Posterior cingulate gyrus (tissue), 11 donors: ENCODE measurements around the gene DDX59.
"Not testable (repeated sequence)": the region's sequence is repeated elsewhere in the genome, so short reads cannot be mapped to it uniquely, and the experiment has no call there.

Experiments used
- DNase-seq, 10 donors: peaks; one replicate each; pipeline versions ENCODE4 v3.0.0 to v3.0.0-alpha.2; 2020 to 2021; ENCODE audit warnings: mixed read lengths in 3 of 10
- intact Hi-C: fragments of 100-400 bp; cut with DNase I; formaldehyde crosslinking; loops from one replicate; pipeline ENCODE4 v1.15.1; 2023

Gene DDX59

GRCh38 chr1:200634261-200635122 is 35.2 kb downstream of the DDX59 start:
- no peak for DNase-seq
- intact Hi-C loops = no loop called here

DNA sequence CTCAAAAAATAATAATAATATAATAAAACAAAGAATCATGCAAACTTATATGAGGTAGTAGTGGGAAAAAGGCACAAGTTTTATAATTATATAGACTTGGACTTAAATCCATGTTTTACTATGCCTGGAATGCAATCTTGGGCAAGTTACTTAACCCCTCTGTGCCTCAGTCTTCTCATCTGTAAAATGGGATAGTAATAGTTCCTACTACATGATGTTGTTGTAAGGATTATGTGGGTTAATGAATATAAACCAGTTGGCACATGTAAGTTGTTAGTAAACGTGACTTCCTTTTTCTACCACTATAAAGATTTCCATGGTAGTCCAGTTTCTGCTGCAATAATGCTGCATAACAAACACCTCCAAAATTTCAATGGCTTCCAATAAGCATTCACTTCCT is 38.3 kb downstream of the DDX59 start:
- no peak for DNase-seq
- intact Hi-C loops = no loop called here

DNA sequence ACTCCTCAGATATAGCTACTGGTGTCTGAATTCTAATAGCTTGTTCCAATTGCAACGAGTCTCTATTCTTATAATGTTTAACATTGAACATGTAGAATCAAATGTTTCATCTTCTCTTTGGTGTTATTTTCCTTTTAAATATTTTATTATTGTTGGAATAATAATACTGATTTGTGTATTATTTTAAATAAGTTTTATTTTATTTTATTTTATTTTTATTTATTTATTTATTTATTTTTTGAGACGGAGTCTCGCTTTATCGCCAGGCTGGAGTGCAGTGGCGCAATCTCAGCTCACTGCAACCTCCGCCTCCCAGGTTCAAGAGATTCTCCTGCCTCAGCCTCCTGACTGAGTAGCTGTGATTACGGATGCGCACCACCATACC is 39.2 kb downstream of the DDX59 start:
- intact Hi-C loops, DNase-seq: not testable (repeated sequence)

DNA sequence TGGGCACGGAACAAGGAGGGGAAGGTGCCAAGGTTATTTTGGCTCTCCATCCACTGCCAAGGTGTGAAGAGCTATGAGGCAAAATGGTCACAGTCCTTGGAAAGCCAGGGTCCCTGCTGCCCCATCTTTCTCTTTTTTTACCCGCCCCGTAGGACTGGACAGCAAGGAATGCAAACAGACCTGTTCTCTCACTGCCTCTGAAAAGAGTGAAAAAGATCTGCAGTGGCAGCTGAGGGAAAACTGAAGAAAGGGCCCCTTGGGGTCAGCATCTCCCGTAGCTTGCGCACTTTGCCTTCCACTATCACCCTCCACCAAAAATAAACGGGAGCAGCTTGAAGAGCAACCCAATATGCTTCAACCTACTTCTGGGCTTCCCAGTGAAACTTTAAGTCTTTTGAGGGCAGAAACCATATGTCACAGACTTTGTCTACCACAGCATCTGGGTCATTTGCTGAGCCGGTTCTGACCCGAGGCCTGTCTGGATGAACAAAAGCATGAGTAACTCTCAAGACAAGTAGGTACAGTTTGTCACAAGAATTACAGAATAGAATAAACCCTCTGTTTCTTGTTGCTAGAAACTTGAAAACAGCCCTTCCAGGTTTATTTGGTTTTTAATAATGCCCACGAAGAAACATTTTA is 39.7 kb downstream of the DDX59 start:
- intact Hi-C loops = no loop called here

DNA sequence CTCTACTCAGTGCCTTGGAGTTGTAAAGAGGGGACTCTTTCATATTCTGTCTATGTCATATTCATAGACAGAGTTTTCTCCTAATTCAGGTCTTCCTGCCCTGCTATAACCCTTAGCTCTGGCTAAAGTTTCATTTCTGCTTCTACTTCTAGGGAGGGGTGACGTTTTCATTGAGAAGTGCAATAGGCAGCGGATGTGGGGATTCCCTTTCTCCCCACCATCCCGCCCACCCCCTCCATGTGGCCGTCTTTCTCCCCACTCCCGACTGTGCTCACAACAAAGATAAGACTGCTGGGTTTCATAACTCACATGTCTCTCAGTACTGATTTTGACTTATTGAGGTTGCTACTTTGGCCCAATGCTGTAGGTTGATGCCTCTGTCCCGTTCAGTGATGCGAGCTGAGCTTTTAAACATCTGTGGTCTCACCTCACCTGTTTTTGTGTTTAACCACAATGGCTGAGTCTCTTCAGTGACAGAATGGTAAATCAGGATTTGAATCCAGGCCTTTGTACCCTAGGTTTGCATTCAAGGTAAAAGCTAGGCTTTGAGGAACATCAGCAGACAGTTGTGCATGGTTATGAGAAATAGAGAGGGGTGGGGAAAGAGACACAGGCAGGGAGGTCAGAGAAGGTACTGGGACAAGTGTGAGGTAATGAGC is 41.4 kb downstream of the DDX59 start:
- intact Hi-C loops = no loop called here
- no peak for DNase-seq

More for the DNA sequence above, 39.7 kb downstream of the DDX59 start:
- no peak for DNase-seq

DNA sequence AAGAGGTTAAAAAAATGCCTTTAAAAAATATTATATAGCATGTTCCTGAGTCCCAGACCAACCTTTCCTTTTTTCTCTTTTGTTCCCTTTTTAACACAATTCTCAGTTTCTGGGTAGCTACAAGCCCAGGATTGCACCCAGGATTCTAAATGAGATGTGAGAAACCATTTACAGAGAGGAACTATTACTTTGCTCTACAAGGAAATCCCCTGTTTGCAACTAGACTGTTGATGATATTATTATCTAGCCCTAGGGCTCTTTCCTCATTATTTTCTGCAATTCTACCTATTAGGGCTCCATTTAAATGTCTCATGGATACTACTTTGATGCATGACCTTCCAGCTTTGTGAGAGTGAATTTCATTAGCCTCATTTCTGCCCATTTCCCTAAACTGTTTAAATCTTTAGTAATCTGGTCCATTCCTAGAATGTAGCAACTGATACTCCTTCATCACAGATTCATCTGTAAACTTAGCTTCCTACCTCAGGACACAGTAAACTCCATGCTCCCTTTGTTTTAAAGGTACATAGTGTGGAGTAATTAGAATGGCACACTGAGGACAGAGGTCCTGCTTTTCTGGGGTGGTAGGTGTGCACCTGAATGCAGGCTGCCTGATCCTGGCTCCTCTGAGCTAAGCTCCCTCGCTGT is 42.0 kb downstream of the DDX59 start:
- intact Hi-C loops = no loop called here
- DNase-seq = no peak

GRCh38 chr1:200626853-200627534 is 42.7 kb downstream of the DDX59 start:
- DNase-seq = no peak
- intact Hi-C loops = no loop called here

DNA sequence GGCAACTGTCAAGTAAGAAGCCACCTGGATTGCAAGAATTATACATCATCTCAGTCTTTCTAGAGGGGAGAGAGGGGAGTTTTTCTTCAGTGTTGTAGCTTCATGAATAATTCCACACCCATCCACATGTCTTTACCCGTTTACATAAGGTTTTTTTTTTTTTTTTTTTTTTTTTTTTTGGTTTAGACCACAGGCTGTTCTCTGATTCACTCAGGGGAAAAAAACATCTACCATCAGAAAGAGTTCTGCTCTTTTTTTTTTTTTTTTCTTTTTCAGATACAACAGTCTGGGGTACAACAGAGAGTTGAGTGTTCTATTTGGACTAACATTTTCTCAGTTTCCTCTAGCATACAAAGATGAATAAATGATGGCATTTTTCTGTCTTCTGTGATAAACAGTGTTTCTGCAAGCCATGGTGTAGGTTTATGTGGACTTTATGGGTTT is 44.3 kb downstream of the DDX59 start:
- intact Hi-C loops = no loop called here
- DNase-seq = no peak

DNA sequence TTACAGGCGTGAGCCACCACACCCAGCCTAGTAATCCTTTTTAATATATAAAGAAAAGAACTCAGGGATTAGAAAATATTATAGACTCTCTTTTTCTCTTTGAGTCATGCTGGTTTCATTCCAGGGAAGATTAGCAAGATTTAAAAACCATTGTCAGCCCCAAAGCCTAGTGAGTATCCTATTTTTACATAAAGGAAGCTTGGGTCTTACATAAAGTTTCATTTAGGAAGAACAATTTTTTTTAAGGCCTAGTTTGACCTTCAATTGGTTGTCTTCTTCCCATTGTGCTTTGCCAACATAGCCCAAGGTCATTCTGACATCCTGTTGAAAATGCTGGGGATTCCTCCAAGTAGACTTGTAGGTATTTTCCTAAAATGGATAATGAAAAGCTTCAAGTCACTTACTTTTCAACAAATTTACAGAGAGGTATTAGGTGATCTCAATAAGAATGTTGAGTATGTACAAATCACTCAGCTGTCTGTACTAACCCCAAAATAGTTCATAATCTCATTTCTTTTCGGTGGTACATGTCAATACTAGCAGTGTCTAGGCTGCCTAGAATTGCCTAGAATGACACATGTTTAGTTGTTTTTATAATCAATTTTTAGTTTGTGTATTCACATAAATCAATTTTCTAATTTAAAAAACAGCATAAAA is 44.9 kb downstream of the DDX59 start:
- intact Hi-C loops = loop anchor here (5.0 kb wide), 2 partner anchors 42 to 347 kb away; partner anchors contain the start of gene DDX59
- DNase-seq = no peak

- intact Hi-C loops = loop anchor here (5.0 kb wide), 2 partner anchors 47 to 352 kb away; partner anchors contain the start of gene DDX59
- DNase-seq = peak; percentile 78 to 98 (median 87)
Measured at GRCh38 chr1:200620273-200621131, 49.2 kb downstream of the DDX59 start, which contains the start of gene KIF14. Gene KIF14, minus strand, starts transcription at chr1:200620751. Its CDS starts 2,028 bp downstream, at chr1:200618723.

DNA sequence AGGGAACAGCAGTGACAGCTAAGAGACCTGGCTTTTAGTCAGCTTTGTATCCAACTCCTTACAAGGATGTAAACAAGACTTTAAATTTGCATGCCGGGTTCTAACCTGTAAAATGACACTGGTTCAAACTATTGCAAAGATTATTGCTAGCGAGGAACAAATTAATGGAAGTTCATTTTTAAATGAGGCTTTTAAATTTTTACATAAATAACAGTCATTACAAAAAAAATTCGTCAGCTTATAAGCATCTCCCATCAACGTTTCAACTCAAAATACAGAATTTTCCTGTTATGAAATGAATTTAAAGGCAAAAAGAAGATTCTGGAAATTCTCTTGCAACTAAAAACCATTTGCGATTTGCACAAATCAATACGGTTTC is 49.8 kb downstream of the DDX59 start:
- DNase-seq = no peak
- intact Hi-C loops = loop anchor here (5.0 kb wide), 2 partner anchors 47 to 352 kb away; partner anchors contain the start of gene DDX59

DNA sequence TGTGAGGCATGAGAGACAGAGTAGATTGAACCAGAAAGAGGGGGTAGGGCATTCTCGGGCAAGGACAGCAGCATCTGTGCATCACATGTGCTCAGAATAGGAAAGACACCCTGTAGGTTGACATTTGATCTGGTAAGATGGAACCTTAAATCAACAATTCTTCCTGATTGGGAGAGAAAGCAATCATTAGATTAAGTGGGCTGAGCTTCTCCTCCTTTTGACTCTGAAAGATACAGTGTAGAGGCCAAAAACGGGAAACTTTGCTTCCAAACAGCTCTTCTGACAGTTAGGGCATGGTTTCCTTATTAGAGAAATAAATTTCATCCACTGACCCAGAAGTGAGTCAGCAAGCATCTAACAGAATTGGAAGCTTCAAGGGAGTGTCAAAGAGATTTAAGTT is 58.9 kb downstream of the DDX59 start:
- no peak for DNase-seq
- intact Hi-C loops = no loop called here

DNA sequence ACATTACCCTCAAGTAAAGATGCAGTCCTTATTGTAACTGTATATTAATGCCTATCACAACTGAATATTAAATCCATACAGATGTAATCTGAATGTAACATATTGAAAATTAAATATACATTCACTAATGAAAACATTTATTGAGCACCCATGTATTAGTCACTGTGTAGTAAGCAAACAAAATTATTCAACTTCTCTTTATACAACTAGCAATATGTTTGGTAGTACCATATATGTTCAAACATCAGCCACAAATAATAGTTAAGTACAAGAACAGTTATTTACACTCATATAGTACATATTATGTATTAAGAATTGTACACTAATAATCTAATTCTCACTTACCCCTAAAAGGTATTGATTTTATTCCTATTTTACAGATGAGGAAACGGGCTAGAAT is 67.1 kb downstream of the DDX59 start:
- no peak for DNase-seq
- intact Hi-C loops = no loop called here
